Effector memory CD8-positive, alpha-beta T cell (primary cell): ENCODE measurements around the gene NAA20.

Experiments used
- ATAC-seq: fragments of 150-1000 bp; cut with Tn5 transposase; replicated peaks from 2 replicates; pipeline ENCODE4 v1.10.0; 2021; ENCODE audit warnings: mild to moderate bottlenecking, moderate library complexity
- DNase-seq, 3 experiments: peaks; one replicate each; pipeline ENCODE4 v3.0.0; 2021
- H3K27ac Mint-ChIP-seq, 2 donors: one replicate each; pipeline ENCODE4 v1.8.0; 2022; ENCODE audit warnings: mild to moderate bottlenecking in 2 of 2, mixed read lengths in 2 of 2, moderate library complexity in 2 of 2
- H3K27me3 Mint-ChIP-seq, 2 donors: one replicate each; pipeline ENCODE4 v1.8.0; 2022; ENCODE audit warnings: mixed read lengths in 2 of 2
- H3K36me3 Mint-ChIP-seq: one replicate; pipeline ENCODE4 v1.8.0; 2022; ENCODE audit warnings: mild to moderate bottlenecking, moderate library complexity, mixed read lengths; ENCODE audit not compliant: insufficient read depth
- H3K4me1 Mint-ChIP-seq, 2 donors: one replicate each; pipeline ENCODE4 v1.8.0; 2022; ENCODE audit warnings: low read depth in 2 of 2, mixed read lengths in 2 of 2
- H3K4me3 Mint-ChIP-seq, 2 donors: one replicate each; pipeline ENCODE4 v1.8.0; 2022; ENCODE audit warnings: mild to moderate bottlenecking in 2 of 2, mixed read lengths in 2 of 2, moderate library complexity in 2 of 2
- H3K9me3 Mint-ChIP-seq, 2 donors: one replicate each; pipeline ENCODE4 v1.8.0; 2022; ENCODE audit warnings: mixed read lengths in 2 of 2

The NAA20 gene

GRCh38 chr20:19976595-19977372 lies 40.4 kb upstream of the NAA20 start:
- DNase-seq (no peak), ATAC-seq (no peak)
- H3K9me3 Mint-ChIP-seq: no peaks in the 10 kb centered on the region
- peaks cover 0 to 5% of the 10 kb centered on the region in 2 donors for H3K4me1 Mint-ChIP-seq
- peak overlapping the region in 1 of 2 donors; percentile 6 for H3K4me3 Mint-ChIP-seq
- H3K27me3 Mint-ChIP-seq: peaks cover 33 to 40% of the 10 kb centered on the region in 2 donors
- H3K36me3 Mint-ChIP-seq: no peaks in the 10 kb centered on the region
- no peak overlapping the region for H3K27ac Mint-ChIP-seq

- H3K4me3 Mint-ChIP-seq: no peak overlapping the region
- peaks cover 0 to 5% of the 10 kb centered on the region in 2 donors for H3K4me1 Mint-ChIP-seq
- H3K27ac Mint-ChIP-seq: no peak overlapping the region
- no peaks in the 10 kb centered on the region for H3K9me3 Mint-ChIP-seq
- H3K27me3 Mint-ChIP-seq: peaks cover 33 to 46% of the 10 kb centered on the region in 2 donors
- no peaks in the 10 kb centered on the region for H3K36me3 Mint-ChIP-seq
- DNase-seq (no peak), ATAC-seq (no peak)
Observed at GRCh38 chr20:19977373-19977770, 39.8 kb upstream of the NAA20 start.

- ATAC-seq (no peak), DNase-seq (no peak)
- H3K27ac Mint-ChIP-seq: no peak overlapping the region
- H3K9me3 Mint-ChIP-seq: no peaks in the 10 kb centered on the region
- no peak overlapping the region for H3K4me3 Mint-ChIP-seq
- H3K36me3 Mint-ChIP-seq: no peaks in the 10 kb centered on the region
- H3K4me1 Mint-ChIP-seq: peaks cover 0 to 5% of the 10 kb centered on the region in 2 donors
- peaks cover 33 to 52% of the 10 kb centered on the region in 2 donors for H3K27me3 Mint-ChIP-seq
Observed at GRCh38 chr20:19978511-19979210, 38.5 kb upstream of the NAA20 start.

GRCh38 chr20:19981031-19981451 lies 36.1 kb upstream of the NAA20 start:
- H3K27me3 Mint-ChIP-seq: peaks cover 33 to 62% of the 10 kb centered on the region in 2 donors

GRCh38 chr20:19986419-19986818 lies 30.7 kb upstream of the NAA20 start:
- DNase-seq: no peak
- H3K36me3 Mint-ChIP-seq: no peaks in the 10 kb centered on the region
- no peak overlapping the region for H3K27ac Mint-ChIP-seq
- peaks cover 13 to 71% of the 10 kb centered on the region in 2 donors for H3K27me3 Mint-ChIP-seq
- no peak for ATAC-seq
- no peak overlapping the region for H3K4me3 Mint-ChIP-seq
- no peaks in the 10 kb centered on the region for H3K4me1 Mint-ChIP-seq
- no peaks in the 10 kb centered on the region for H3K9me3 Mint-ChIP-seq

More at GRCh38 chr20:19981031-19981451, 36.1 kb upstream of the NAA20 start:
- Mint-ChIP-seq H3K9me3 (no peaks in the 10 kb centered on the region), H3K36me3 (no peaks in the 10 kb centered on the region), H3K4me3 (no peak overlapping the region), H3K27ac (no peak overlapping the region), H3K4me1 (peaks cover 0 to 5% of the 10 kb centered on the region in 2 donors)
- DNase-seq: no peak
- no peak for ATAC-seq

- no peaks in the 10 kb centered on the region for H3K9me3 Mint-ChIP-seq
- no peak overlapping the region for H3K4me3 Mint-ChIP-seq
- DNase-seq (no peak), ATAC-seq (no peak)
- H3K4me1 Mint-ChIP-seq: no peaks in the 10 kb centered on the region
- H3K36me3 Mint-ChIP-seq: no peaks in the 10 kb centered on the region
- no peak overlapping the region for H3K27ac Mint-ChIP-seq
- H3K27me3 Mint-ChIP-seq: peaks cover 12 to 65% of the 10 kb centered on the region in 2 donors
Observed at GRCh38 chr20:19987046-19987445, 30.1 kb upstream of the NAA20 start.

GRCh38 chr20:19990850-19991249 lies 26.3 kb upstream of the NAA20 start:
- peaks cover 23 to 46% of the 10 kb centered on the region in 2 donors for H3K27me3 Mint-ChIP-seq

GRCh38 chr20:19991308-19991707 lies 25.9 kb upstream of the NAA20 start:
- Mint-ChIP-seq H3K9me3 (no peaks in the 10 kb centered on the region), H3K27me3 (peaks cover 23 to 45% of the 10 kb centered on the region in 2 donors)

More at GRCh38 chr20:19990850-19991249, 26.3 kb upstream of the NAA20 start:
- Mint-ChIP-seq H3K9me3 (no peaks in the 10 kb centered on the region), H3K27ac (no peak overlapping the region), H3K36me3 (no peaks in the 10 kb centered on the region), H3K4me1 (no peaks in the 10 kb centered on the region), H3K4me3 (no peak overlapping the region)
- DNase-seq: no peak
- ATAC-seq: no peak

GRCh38 chr20:19991854-19992253 lies 25.3 kb upstream of the NAA20 start:
- DNase-seq: no peak
- H3K9me3 Mint-ChIP-seq: no peaks in the 10 kb centered on the region
- no peak for ATAC-seq
- H3K27ac Mint-ChIP-seq: no peak overlapping the region
- peaks cover 29 to 40% of the 10 kb centered on the region in 2 donors for H3K27me3 Mint-ChIP-seq
- H3K4me1 Mint-ChIP-seq: no peaks in the 10 kb centered on the region
- no peak overlapping the region for H3K4me3 Mint-ChIP-seq
- no peaks in the 10 kb centered on the region for H3K36me3 Mint-ChIP-seq

More at GRCh38 chr20:19991308-19991707, 25.9 kb upstream of the NAA20 start:
- H3K36me3 Mint-ChIP-seq: no peaks in the 10 kb centered on the region
- no peak overlapping the region for H3K4me3 Mint-ChIP-seq
- H3K4me1 Mint-ChIP-seq: no peaks in the 10 kb centered on the region
- no peak for DNase-seq
- no peak for ATAC-seq
- H3K27ac Mint-ChIP-seq: no peak overlapping the region

- DNase-seq: no peak
- Mint-ChIP-seq H3K27me3 (peaks cover 24 to 31% of the 10 kb centered on the region in 2 donors), H3K9me3 (no peaks in the 10 kb centered on the region), H3K4me1 (no peaks in the 10 kb centered on the region), H3K27ac (no peak overlapping the region), H3K4me3 (no peak overlapping the region), H3K36me3 (no peaks in the 10 kb centered on the region)
- no peak for ATAC-seq
Observed at GRCh38 chr20:19992996-19993908, 23.9 kb upstream of the NAA20 start.

GRCh38 chr20:19993958-19994669 lies 23.0 kb upstream of the NAA20 start:
- H3K27ac Mint-ChIP-seq: no peak overlapping the region
- peaks cover 18 to 31% of the 10 kb centered on the region in 2 donors for H3K27me3 Mint-ChIP-seq
- no peaks in the 10 kb centered on the region for H3K9me3 Mint-ChIP-seq
- no peak for DNase-seq
- no peaks in the 10 kb centered on the region for H3K4me1 Mint-ChIP-seq
- no peak overlapping the region for H3K4me3 Mint-ChIP-seq
- no peaks in the 10 kb centered on the region for H3K36me3 Mint-ChIP-seq
- ATAC-seq: no peak

- H3K4me3 Mint-ChIP-seq: no peak overlapping the region
- H3K9me3 Mint-ChIP-seq: no peaks in the 10 kb centered on the region
- no peaks in the 10 kb centered on the region for H3K36me3 Mint-ChIP-seq
- DNase-seq: peak in 1 of 3 experiments; percentile 5
- H3K27me3 Mint-ChIP-seq: peaks cover 21 to 31% of the 10 kb centered on the region in 2 donors
- no peak overlapping the region for H3K27ac Mint-ChIP-seq
- H3K4me1 Mint-ChIP-seq: no peaks in the 10 kb centered on the region
- ATAC-seq: peak; percentile 44
Observed at GRCh38 chr20:19995220-19995863, 21.8 kb upstream of the NAA20 start.
